A549 treated with AZD2906 at 1 μM for 4 hours (cell line): Measurements from ENCODE around the gene ZNF282. TPM values are rescaled to one million over a fixed set of nuclear protein-coding genes. Genes with fewer than 3 reads are reported as not detected.

Experiments
- total RNA-seq: library from RNA; stranded (reverse); fragments of 200-300 nt; extraction: Qiagen RNA extraction; gene quantifications from 5 replicates; pipeline ENCODE4 v1.2.3, GENCODE V29; 2022

The ZNF282 gene
- 21.7 to 26.7 TPM (median 24.9 TPM) in 5 replicates for total RNA-seq

GRCh38 chr7:149195180-149196150 is at the start of gene ZNF282:
TSS of gene ZNF282 (plus strand) at chr7:149195546. CDS start at chr7:149195590, 44 bp downstream.

DNA sequence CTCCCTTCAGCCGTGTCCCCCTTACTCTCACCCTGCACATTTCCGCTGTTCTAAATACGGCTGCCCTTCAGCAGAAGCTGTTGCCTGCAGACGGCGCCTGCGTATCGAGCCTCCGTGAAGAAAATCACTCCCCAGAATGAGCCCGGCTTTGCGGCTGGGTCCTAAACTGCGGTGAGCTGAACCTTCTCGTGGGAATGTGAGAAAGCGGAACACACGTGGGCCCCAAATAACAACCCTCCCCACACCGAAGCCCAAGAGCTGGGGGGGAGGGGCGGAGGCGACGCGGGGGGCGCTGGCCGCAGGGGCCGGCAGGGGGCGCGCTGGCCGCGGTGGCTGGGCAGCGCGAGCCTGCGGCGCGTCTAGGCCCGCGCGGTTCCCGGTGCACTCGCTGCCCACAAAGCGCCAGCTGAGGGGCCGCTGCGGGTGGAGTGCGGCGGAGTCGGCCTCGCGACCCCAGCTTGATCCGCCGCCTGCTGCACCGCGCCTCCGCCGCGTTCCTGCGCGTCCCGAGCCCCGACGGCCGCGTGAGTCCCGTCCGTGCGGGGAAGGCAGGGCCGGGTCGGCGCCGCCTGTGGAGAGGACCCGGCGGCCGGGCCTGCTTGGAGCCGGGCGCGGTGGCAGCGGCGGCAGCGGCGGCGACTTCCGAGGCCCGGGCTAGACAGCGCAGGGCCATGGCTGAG is 48.1 kb upstream of the ZNF282 start, which contains the start of gene ZNF398:
TSS of gene ZNF398 (plus strand) at position 382 of the 680 bp plus-strand sequence. CDS start at position 672, 290 bp downstream.

DNA sequence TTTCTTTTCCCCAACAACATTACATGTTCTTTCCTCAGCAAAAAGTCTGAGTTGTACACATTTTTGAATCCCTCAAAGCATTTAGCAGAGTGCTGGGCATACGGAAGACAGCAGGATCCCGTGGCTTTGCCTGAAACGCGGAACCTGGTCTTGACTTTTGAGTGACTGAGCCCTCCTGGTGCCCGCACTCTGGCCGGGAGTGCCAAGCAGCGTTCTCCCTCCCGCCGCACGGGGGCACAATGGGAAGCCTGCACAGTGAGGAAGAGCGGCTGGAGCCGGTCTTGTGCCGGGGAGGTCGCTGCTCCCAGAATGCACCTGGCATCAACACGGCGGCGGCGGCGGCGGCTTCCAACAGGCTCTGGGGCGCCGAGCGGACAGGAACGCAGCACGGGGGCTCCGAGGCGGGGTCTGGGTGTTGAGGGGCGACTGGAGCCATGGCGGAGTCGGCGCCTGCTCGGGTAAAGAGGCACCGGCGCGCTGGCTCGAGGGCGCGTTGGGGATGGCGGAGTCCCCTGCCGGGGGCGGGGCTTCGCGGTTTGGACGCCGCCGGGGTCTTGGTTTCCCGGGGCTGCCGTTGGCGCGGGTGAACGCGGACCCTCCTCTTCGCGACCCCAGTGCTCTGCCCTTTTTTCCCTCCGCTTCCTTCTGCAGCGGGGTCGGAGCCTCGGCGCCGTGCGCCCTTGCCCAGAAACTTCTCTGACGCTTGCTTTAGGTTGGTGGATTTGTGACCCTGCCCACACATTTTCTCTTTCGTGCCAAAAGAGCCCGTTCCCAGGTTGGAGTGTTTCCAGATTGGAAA is 44.2 kb downstream of the ZNF282 start, which contains the start of gene ZNF212:
TSS of gene ZNF212 (plus strand) at position 307 of the 799 bp plus-strand sequence. CDS start at position 435, 128 bp downstream.

DNA sequence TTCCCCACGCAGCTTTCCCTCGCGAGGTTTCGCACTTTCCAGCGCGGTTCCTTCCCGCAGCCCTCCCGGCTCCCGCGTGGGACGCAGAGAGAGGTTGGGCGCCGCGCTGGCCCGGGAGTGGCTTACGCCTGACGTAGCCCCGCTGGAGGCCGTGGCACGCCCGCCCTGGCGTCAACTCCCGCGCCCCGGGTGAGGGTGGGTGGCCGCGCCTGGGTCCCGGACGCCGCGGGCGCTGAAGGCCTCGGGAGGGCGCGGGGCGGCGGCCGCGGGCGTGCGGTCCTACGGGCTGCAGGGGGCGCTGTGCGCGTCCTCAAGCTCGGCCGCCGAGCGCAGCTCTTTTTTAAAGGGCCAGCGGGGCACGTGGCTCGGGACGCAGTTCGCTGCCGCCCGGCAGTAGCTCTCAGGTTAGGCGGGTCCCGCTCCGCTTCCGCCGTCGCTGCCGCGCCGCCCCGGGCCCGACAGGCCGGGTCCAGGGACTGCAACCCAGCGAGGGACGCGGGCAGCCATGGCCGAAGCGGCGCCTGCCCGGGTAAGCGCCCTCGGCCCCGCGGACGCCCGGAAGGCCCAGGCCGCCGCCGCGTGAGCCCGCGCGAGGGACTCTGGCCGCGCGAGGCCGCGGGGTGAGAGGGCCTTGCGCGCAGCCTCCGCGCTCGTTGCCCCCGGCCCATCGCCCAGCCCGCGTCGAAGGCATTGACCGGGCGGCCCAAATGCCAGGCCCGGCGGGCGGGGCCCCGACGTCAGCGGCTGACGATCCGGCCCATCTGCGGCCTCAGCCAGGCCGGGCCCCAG is 66.7 kb downstream of the ZNF282 start, which contains the start of gene ZNF783:
TSS of gene ZNF783 (plus strand) at position 368 of the 789 bp plus-strand sequence. CDS start at position 506, 138 bp downstream.

Other genes with a start within 250 kb of the ZNF282 start
- 161 to 188 TPM (median 169 TPM) in 5 replicates for gene PDIA4, start 167.0 kb upstream of the ZNF282 start, total RNA-seq
- 6.1 to 6.6 TPM (median 6.3 TPM) in 5 replicates for gene ZNF786, start 104.8 kb upstream of the ZNF282 start, total RNA-seq
- 1.2 to 1.4 TPM (median 1.3 TPM) in 5 replicates for gene ZNF425, start 69.2 kb upstream of the ZNF282 start, total RNA-seq
- gene ZNF398, start 48.1 kb upstream of the ZNF282 start, total RNA-seq, result 8.6 to 9.9 TPM (median 9.1 TPM) in 5 replicates
- 10.5 to 12.0 TPM (median 11.2 TPM) in 5 replicates for gene ZNF212, start 44.1 kb downstream of the ZNF282 start, total RNA-seq
- gene ZNF783, start 66.7 kb downstream of the ZNF282 start, total RNA-seq, result 4.4 to 6.1 TPM (median 5.3 TPM) in 5 replicates